GM18858 (cell line): ENCODE results near the gene HOXD10.

Source experiments
- ATAC-seq: cut with Tn5 transposase; IDR thresholded peaks from one replicate; pipeline ENCODE4 v1.9.1; 2021; ENCODE audit not compliant: unreplicated experiment

The HOXD10 gene

GRCh38 chr2:176094349-176094748, 22.2 kb upstream of the HOXD10 start:
- ATAC-seq: no peak

GRCh38 chr2:176095421-176095820, 21.2 kb upstream of the HOXD10 start:
- ATAC-seq: no peak

- no peak for ATAC-seq
These were observed 20.2 kb upstream of the HOXD10 start for GRCh38 chr2:176096243-176096985.

- ATAC-seq: peak; percentile 81
These were observed 19.4 kb upstream of the HOXD10 start for GRCh38 chr2:176096986-176097819.

- no peak for ATAC-seq
These were observed 18.7 kb upstream of the HOXD10 start for GRCh38 chr2:176097820-176098365.

- no peak for ATAC-seq
These were observed 18.0 kb upstream of the HOXD10 start for GRCh38 chr2:176098366-176099158.

- ATAC-seq: no peak
These were observed 17.3 kb upstream of the HOXD10 start for GRCh38 chr2:176099159-176099727.

- ATAC-seq: no peak
These were observed 16.6 kb upstream of the HOXD10 start, which contains the start of gene HOXD12 for GRCh38 chr2:176099728-176100546. Gene HOXD12 (plus strand): TSS chr2:176099795. CDS start chr2:176099802, 7 bp downstream.

GRCh38 chr2:176100547-176101140, 15.9 kb upstream of the HOXD10 start:
- ATAC-seq: no peak

- no peak for ATAC-seq
These were observed 15.3 kb upstream of the HOXD10 start for GRCh38 chr2:176101216-176101830.

- no peak for ATAC-seq
These were observed 14.7 kb upstream of the HOXD10 start for GRCh38 chr2:176101842-176102241.

- no peak for ATAC-seq
These were observed 14.2 kb upstream of the HOXD10 start for GRCh38 chr2:176102309-176102866.

GRCh38 chr2:176103194-176103593, 13.4 kb upstream of the HOXD10 start:
- ATAC-seq: no peak

- no peak for ATAC-seq
These were observed 12.7 kb upstream of the HOXD10 start for GRCh38 chr2:176103742-176104315.

GRCh38 chr2:176104316-176105077, 12.1 kb upstream of the HOXD10 start:
- ATAC-seq: no peak

- no peak for ATAC-seq
These were observed 11.4 kb upstream of the HOXD10 start for GRCh38 chr2:176105078-176105729.
